PC-3 (cell line): ENCODE data around the gene PROKR1. TPM values are rescaled to one million over a fixed set of nuclear protein-coding genes. Genes with fewer than 3 reads are reported as not detected.

Source experiments
- ATAC-seq: fragments of 200-7000 bp; cut with Tn5 transposase; 2 replicates; pipeline ENCODE4 v1.9.1; 2020; ENCODE audit warnings: mild to moderate bottlenecking, moderate library complexity
- BruUV-seq: library from RNA; stranded (reverse); fragments of 400-500 nt; replicated peaks from 2 replicates; lab custom pipeline; 2021; lab: Mats Ljungman, UMichigan
- CTCF ChIA-PET: fragments of 300-600 bp; sonication (Branson Sonifier 250); formaldehyde crosslinking; loops from one replicate; lab custom pipeline; 2022; ENCODE audit warnings: antibody characterized with exemption; lab: Charles Lee
- POLR2A ChIA-PET: fragments of 300-600 bp; sonication (Branson Sonifier 250); formaldehyde crosslinking; loops from one replicate; lab custom pipeline; 2022; ENCODE audit warnings: antibody characterized with exemption; ENCODE audit not compliant: unreplicated experiment; lab: Charles Lee
- DNase-seq: peaks from one replicate; pipeline ENCODE4 v3.0.0-alpha.2; 2015
- H2AFZ ChIP-seq: fragments of 300-600 bp; sonication (generic); 2 replicates; pipeline ENCODE4 v1.6.0; 2016; ENCODE audit warnings: antibody characterized with exemption, low read length
- H3F3A ChIP-seq: fragments of 300-600 bp; sonication (generic); one replicate; pipeline ENCODE4 v1.6.0; 2017; ENCODE audit warnings: antibody characterized with exemption, low read length, control low read depth, mild to moderate bottlenecking; ENCODE audit not compliant: unreplicated experiment
- H3K27ac ChIP-seq: fragments of 300-600 bp; sonication (generic); 2 replicates; pipeline ENCODE4 v1.5.1; 2016; ENCODE audit warnings: mild to moderate bottlenecking, low read length
- H3K27me3 ChIP-seq: fragments of 300-600 bp; sonication (generic); 2 replicates; pipeline ENCODE4 v1.6.1; 2016; ENCODE audit warnings: low read length, mixed read lengths
- H3K36me3 ChIP-seq: fragments of 300-600 bp; sonication (generic); 2 replicates; pipeline ENCODE4 v1.6.1; 2016; ENCODE audit warnings: low read depth, mixed run types, low read length, mixed read lengths
- H3K4me1 ChIP-seq: fragments of 300-600 bp; sonication (generic); 2 replicates; pipeline ENCODE4 v1.5.1; 2016; ENCODE audit warnings: low read length; ENCODE audit not compliant: insufficient read depth
- H3K4me2 ChIP-seq: fragments of 300-600 bp; sonication (generic); 2 replicates; pipeline ENCODE4 v1.6.0; 2016; ENCODE audit warnings: low read length
- H3K4me3 ChIP-seq: fragments of 300-600 bp; sonication (generic); 2 replicates; pipeline ENCODE4 v1.5.1; 2016; ENCODE audit warnings: mild to moderate bottlenecking, low read length, mixed read lengths
- H3K79me2 ChIP-seq: fragments of 300-600 bp; sonication (generic); 2 replicates; pipeline ENCODE4 v1.6.1; 2017; ENCODE audit warnings: low read length, mixed read lengths
- H3K9ac ChIP-seq: fragments of 300-600 bp; sonication (generic); 2 replicates; pipeline ENCODE4 v1.6.0; 2016; ENCODE audit warnings: mild to moderate bottlenecking, low read length
- H3K9me2 ChIP-seq: fragments of 300-600 bp; sonication (generic); replicated peaks from 2 replicates; pipeline ENCODE4 v1.6.1; 2016; ENCODE audit warnings: mixed run types, low read length, mixed read lengths
- H3K9me3 ChIP-seq: fragments of 300-600 bp; sonication (generic); 2 replicates; pipeline ENCODE4 v1.6.1; 2016; ENCODE audit warnings: low read length, mixed read lengths
- H4K20me1 ChIP-seq: fragments of 300-600 bp; sonication (generic); 2 replicates; pipeline ENCODE4 v1.6.1; 2016; ENCODE audit warnings: low read length, mixed read lengths
- EZH2 ChIP-seq: fragments of 300-600 bp; sonication (generic); IDR thresholded peaks from one replicate; pipeline ENCODE4 v1.6.1; 2017; ENCODE audit warnings: antibody characterized with exemption, mild to moderate bottlenecking, low read length; ENCODE audit not compliant: unreplicated experiment
- EZH2phosphoT487 ChIP-seq: fragments of 300-600 bp; sonication (generic); IDR thresholded peaks from 2 replicates; pipeline ENCODE4 v1.6.1; 2018; ENCODE audit warnings: mild to moderate bottlenecking, antibody characterized with exemption, low read length, borderline replicate concordance
- intact Hi-C: fragments of 100-400 bp; cut with micrococcal nuclease; formaldehyde crosslinking; loops from 2 replicates; pipeline ENCODE4 v1.9.0; 2023
- total RNA-seq: library from RNA; depleted of rRNA; stranded (reverse); fragments of >200 nt; gene quantifications from 2 replicates; pipeline ENCODE4 v1.2.3, GENCODE V29; 2014
- TF ChIP-seq, protein P1 (sequence below): fragments of 300-600 bp; sonication (generic); conservative IDR thresholded peaks from 2 replicates; pipeline ENCODE4 v1.5.1; 2017; ENCODE audit warnings: antibody characterized with exemption, low read depth, mild to moderate bottlenecking, low read length

PROKR1 gene
- total RNA-seq, 1 experiment from 2014 or later, result 0.26 TPM

- no TSS peak for BruUV-seq
- H3K9me3 ChIP-seq, result no peaks in the 10 kb centered on the region
- TF ChIP-seq, protein P1, sequence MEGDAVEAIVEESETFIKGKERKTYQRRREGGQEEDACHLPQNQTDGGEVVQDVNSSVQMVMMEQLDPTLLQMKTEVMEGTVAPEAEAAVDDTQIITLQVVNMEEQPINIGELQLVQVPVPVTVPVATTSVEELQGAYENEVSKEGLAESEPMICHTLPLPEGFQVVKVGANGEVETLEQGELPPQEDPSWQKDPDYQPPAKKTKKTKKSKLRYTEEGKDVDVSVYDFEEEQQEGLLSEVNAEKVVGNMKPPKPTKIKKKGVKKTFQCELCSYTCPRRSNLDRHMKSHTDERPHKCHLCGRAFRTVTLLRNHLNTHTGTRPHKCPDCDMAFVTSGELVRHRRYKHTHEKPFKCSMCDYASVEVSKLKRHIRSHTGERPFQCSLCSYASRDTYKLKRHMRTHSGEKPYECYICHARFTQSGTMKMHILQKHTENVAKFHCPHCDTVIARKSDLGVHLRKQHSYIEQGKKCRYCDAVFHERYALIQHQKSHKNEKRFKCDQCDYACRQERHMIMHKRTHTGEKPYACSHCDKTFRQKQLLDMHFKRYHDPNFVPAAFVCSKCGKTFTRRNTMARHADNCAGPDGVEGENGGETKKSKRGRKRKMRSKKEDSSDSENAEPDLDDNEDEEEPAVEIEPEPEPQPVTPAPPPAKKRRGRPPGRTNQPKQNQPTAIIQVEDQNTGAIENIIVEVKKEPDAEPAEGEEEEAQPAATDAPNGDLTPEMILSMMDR, result no peak
- no peak for TF ChIP-seq EZH2
- TF ChIP-seq EZH2phosphoT487, result no peak
- no peaks in the 10 kb centered on the region for H3K9me2 ChIP-seq
- peaks cover 34% of the 10 kb centered on the region for H3K27me3 ChIP-seq
- POLR2A ChIA-PET, result no interaction called here
- CTCF ChIA-PET, result interaction anchor here (1.1 to 1.3 kb wide), 3 partner anchors 157 to 182 kb away, joined by 3 to 11 read pairs (median 4); no protein-coding TSS in a partner anchor
- DNase-seq, result peak; percentile 4
- H3K4me2 ChIP-seq, result no peak overlapping the region
- H3K9ac ChIP-seq, result no peak overlapping the region
- no peak overlapping the region for H2AFZ ChIP-seq
- H3K79me2 ChIP-seq, result no peaks in the 10 kb centered on the region
- H3K36me3 ChIP-seq, result no peaks in the 10 kb centered on the region
- H3F3A ChIP-seq, result no peaks in the 10 kb centered on the region
- intact Hi-C loops, result no loop called here
- no peaks in the 10 kb centered on the region for H3K4me1 ChIP-seq
- no peaks in the 10 kb centered on the region for H4K20me1 ChIP-seq
- no peak for ATAC-seq
- H3K27ac ChIP-seq, result no peak overlapping the region
- H3K4me3 ChIP-seq, result no peak overlapping the region
Measured at GRCh38 chr2:68645523-68645922, 2.1 kb downstream of the PROKR1 start.

DNA sequence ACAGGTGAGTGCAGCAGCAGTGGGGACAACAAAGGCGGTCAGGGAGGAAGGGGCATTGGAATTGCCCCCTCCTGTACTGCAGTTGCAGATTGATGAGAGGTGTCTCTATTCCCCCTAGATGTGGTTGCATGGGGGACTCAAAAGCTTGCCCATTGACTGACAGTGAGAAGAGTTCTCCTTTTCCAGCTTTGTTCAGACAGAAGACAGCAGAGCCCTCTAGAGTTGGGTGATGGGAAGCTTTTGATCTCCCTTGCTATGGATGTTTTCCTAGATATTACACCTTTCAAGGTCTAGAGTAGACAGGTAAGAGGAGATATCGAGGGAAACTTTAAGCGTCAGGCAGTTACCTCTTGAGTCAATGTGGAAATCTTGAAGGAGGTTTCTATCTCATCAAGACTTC, 2.9 kb downstream of the PROKR1 start:
- ChIA-PET CTCF (interaction anchor here (0.9 to 1.3 kb wide), 4 partner anchors 158 to 183 kb away, joined by 3 to 11 read pairs (median 4); no protein-coding TSS in a partner anchor), POLR2A (no interaction called here)
- Histone ChIP-seq H3K27me3 (peaks cover 34% of the 10 kb centered on the region), H3F3A (no peaks in the 10 kb centered on the region), H3K9ac (no peak overlapping the region), H2AFZ (no peak overlapping the region), H3K9me2 (no peaks in the 10 kb centered on the region), H3K9me3 (no peaks in the 10 kb centered on the region), H3K4me3 (no peak overlapping the region), H4K20me1 (no peaks in the 10 kb centered on the region), H3K4me1 (no peaks in the 10 kb centered on the region), H3K36me3 (no peaks in the 10 kb centered on the region), H3K79me2 (no peaks in the 10 kb centered on the region), H3K27ac (no peak overlapping the region), H3K4me2 (no peak overlapping the region)
- TF ChIP-seq EZH2phosphoT487, result no peak
- no peak for TF ChIP-seq EZH2
- TF ChIP-seq, protein P1, result peak; percentile 61
- intact Hi-C loops, result loop anchor here (1.0 to 2.0 kb wide), 2 partner anchors 158 to 184 kb away; no protein-coding TSS in a partner anchor
- ATAC-seq (peak; percentile 19; the same call in 1 of the 2 replicates), DNase-seq (peak; percentile 46)
- BruUV-seq, result no TSS peak

DNA sequence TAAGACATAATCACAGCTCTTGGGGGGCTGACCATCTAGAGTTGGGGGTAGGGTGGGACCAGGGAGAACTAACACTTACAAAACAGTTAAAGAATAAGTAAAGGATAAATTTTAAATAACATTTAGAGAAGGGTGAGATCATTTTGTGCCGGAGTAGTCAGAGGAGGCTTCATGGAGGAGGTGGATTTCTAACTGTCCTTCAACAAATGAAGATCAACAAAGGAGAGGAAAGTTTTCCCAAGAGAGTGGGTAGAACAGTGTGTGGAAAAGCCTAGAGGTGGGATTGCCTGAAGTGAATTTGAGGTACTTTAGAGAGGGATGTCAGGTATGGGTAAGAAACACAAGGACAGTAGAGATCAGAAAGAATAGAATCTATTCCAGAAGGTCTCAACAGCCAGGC, 7.3 kb downstream of the PROKR1 start:
- Histone ChIP-seq H3K27ac (no peak overlapping the region), H3K36me3 (no peaks in the 10 kb centered on the region), H3K9ac (no peak overlapping the region), H3K27me3 (peaks cover 9% of the 10 kb centered on the region; the same call in 1 of the 2 replicates), H3K4me3 (no peak overlapping the region), H3K79me2 (no peaks in the 10 kb centered on the region), H3K9me3 (no peaks in the 10 kb centered on the region), H2AFZ (no peak overlapping the region), H4K20me1 (no peaks in the 10 kb centered on the region), H3K4me2 (no peak overlapping the region), H3K4me1 (peaks cover 10% of the 10 kb centered on the region; the same call in 1 of the 2 replicates), H3K9me2 (no peaks in the 10 kb centered on the region), H3F3A (no peaks in the 10 kb centered on the region)
- ChIA-PET CTCF (no interaction called here), POLR2A (no interaction called here)
- DNase-seq (no peak), ATAC-seq (no peak)
- intact Hi-C loops, result no loop called here
- TF ChIP-seq EZH2phosphoT487, result no peak
- no peak for TF ChIP-seq EZH2
- TF ChIP-seq, protein P1, result no peak
- no TSS peak for BruUV-seq
